Pancreas (tissue), 10 donors: Measurements from ENCODE around the gene HRH1. TPM values are rescaled to one million over a fixed set of nuclear protein-coding genes. Genes with fewer than 3 reads are reported as not detected.
A peak's percentile ranks its signal among the peaks of the same experiment; 100 is the strongest.

Experiments used
- ATAC-seq, 4 donors: fragments of 200-7000 bp; cut with Tn5 transposase; one replicate each; pipeline versions ENCODE4 v1.8.0 to v1.9.1; 2020; ENCODE audit warnings: mild to moderate bottlenecking in 4 of 4, moderate library complexity in 4 of 4
- DNase-seq, 6 donors: peaks; one replicate each; pipeline ENCODE4 v3.0.0-alpha.2; 2020
- FAIRE-seq: peaks from 2 replicates; lab custom pipeline; 2012; peaks lifted over from hg19 to GRCh38; lab: Jason Lieb, UNC
- H3K27ac ChIP-seq, 4 donors: fragments of 200-600 bp; sonication (generic); 1 replicate in 3 of 4; 2 replicates in 1 of 4; pipeline versions ENCODE4 v1.5.0 to v1.8.0; 2020
- H3K27me3 ChIP-seq, 4 donors: fragments of 200-600 bp; one replicate each; pipeline ENCODE4 v1.8.0; 2021
- H3K36me3 ChIP-seq, 3 donors: fragments of 200-600 bp; sonication (generic) in 1 of 3; one replicate each; pipeline versions ENCODE4 v1.5.0 to v1.8.0; 2020 to 2021
- H3K4me1 ChIP-seq, 3 donors: fragments of 200-600 bp; one replicate each; pipeline ENCODE4 v1.8.0; 2021
- H3K4me3 ChIP-seq, 4 donors: fragments of 200-600 bp; sonication (generic) in 2 of 4; one replicate each; pipeline versions ENCODE4 v1.5.0 to v1.8.0; 2020 to 2021
- H3K9me3 ChIP-seq, 4 donors: fragments of 200-600 bp; one replicate each; pipeline ENCODE4 v1.8.0; 2021
- CTCF ChIP-seq, 4 donors: fragments of 200-600 bp; sonication (generic) in 3 of 4; IDR thresholded peaks; one replicate each; pipeline versions ENCODE4 v1.5.0 to v1.8.0; 2021; ENCODE audit warnings: antibody characterized with exemption in 4 of 4
- WGBS, 2 donors: extraction: QIAGEN DNeasy Blood & Tissue Kit; methylation state at CpG; one replicate each; pipeline ENCODE4 v1.1.7; 2013; 5-methylcytosine and 5-hydroxymethylcytosine counted together
- intact Hi-C, 3 donors: fragments of 100-400 bp; cut with DNase I; formaldehyde crosslinking; loops; one replicate each; pipeline versions ENCODE4 v1.11.1 to v1.14.2; 2022
- polyA plus RNA-seq, 2 donors: library from polyadenylated mRNA; stranded (reverse); fragments of 200-250 nt; gene quantifications; one replicate each; pipeline ENCODE4 v1.2.3, GENCODE V29; 2013
- total RNA-seq, 6 donors: library from RNA; stranded (reverse); fragmentation: NEBNext Ultra II Directional in 4 of 6; extraction: Animal tissue kit (Norgen Biotek cat#: 25700) in 4 of 6; gene quantifications; one replicate each; pipeline versions ENCODE4 v1.2.1 to v1.2.4, GENCODE V29; 2021 to 2023
- donor health status: healthy with polysubstance abuse.
- donor health status: DM: no; HTN: no; CAD: no; lungs with moderate emphysema.
- donor health status: DM: no; HTN: no; CAD: no.
- donor health status: control.
- donor health status: control.
- donor health status: Bipolar disorder and iron deficiency.
- donor health status: DM: yes; HTN: yes; CAD: no.
- donor health status: DM: no; HTN: no; CAD: no.
- donor health status: DM: no; HTN: no; CAD: no.
- donor health status: DM: yes; HTN: yes; CAD: no.

Gene HRH1
- total and polyA plus RNA-seq, 8 donors = 0.16 to 1.3 (median 0.25) TPM

GRCh38 chr3:11285471-11285870 lies 131.2 kb downstream of the HRH1 start:
- ATAC-seq = no peak
- WGBS, 2 donors = 60 to 73% methylated on average over 2 of the region's 2 CpGs
- peaks cover 0 to 11% (median 0%) of the 10 kb centered on the region in 3 donors for H3K4me1 ChIP-seq
- intact Hi-C loops = no loop called here
- H3K4me3 ChIP-seq = no peak overlapping the region
- no peaks in the 10 kb centered on the region for H3K27me3 ChIP-seq
- H3K36me3 ChIP-seq = peaks cover 0 to 6% (median 0%) of the 10 kb centered on the region in 3 donors
- TF ChIP-seq CTCF (IDR thresholded peaks at IDR 0.05) = no peak
- no peak for DNase-seq
- FAIRE-seq = no peak
- H3K27ac ChIP-seq = no peak overlapping the region
- no peaks in the 10 kb centered on the region for H3K9me3 ChIP-seq

- Histone ChIP-seq H3K36me3 (no peaks in the 10 kb centered on the region), H3K9me3 (no peaks in the 10 kb centered on the region), H3K4me3 (no peak overlapping the region), H3K27me3 (no peaks in the 10 kb centered on the region), H3K4me1 (peaks cover 0 to 11% (median 0%) of the 10 kb centered on the region in 3 donors), H3K27ac (peak overlapping the region in 2 of 4 donors; percentile 52 to 61)
- intact Hi-C loops = no loop called here
- 89 to 91% methylated on average over 9 to 10 of the region's 10 CpGs for WGBS, 2 donors
- FAIRE-seq (no peak), DNase-seq (no peak), ATAC-seq (no peak)
- no peak for TF ChIP-seq CTCF (IDR thresholded peaks at IDR 0.05)
These were observed 133.1 kb downstream of the HRH1 start for GRCh38 chr3:11287404-11287803.

- peaks cover 0 to 11% (median 0%) of the 10 kb centered on the region in 3 donors for H3K4me1 ChIP-seq
- no peaks in the 10 kb centered on the region for H3K9me3 ChIP-seq
- no peak overlapping the region for H3K4me3 ChIP-seq
- peak overlapping the region in 2 of 4 donors; percentile 52 to 61 for H3K27ac ChIP-seq
- TF ChIP-seq CTCF (IDR thresholded peaks at IDR 0.05) = no peak
- ATAC-seq = peak in 2 of 4 donors; percentile 6 to 18
- no peaks in the 10 kb centered on the region for H3K27me3 ChIP-seq
- FAIRE-seq = no peak
- 82 to 87% methylated on average over 2 of the region's 2 CpGs for WGBS, 2 donors
- no peak for DNase-seq
- no peaks in the 10 kb centered on the region for H3K36me3 ChIP-seq
- intact Hi-C loops = no loop called here
These were observed 133.8 kb downstream of the HRH1 start for GRCh38 chr3:11288021-11288491.

DNA sequence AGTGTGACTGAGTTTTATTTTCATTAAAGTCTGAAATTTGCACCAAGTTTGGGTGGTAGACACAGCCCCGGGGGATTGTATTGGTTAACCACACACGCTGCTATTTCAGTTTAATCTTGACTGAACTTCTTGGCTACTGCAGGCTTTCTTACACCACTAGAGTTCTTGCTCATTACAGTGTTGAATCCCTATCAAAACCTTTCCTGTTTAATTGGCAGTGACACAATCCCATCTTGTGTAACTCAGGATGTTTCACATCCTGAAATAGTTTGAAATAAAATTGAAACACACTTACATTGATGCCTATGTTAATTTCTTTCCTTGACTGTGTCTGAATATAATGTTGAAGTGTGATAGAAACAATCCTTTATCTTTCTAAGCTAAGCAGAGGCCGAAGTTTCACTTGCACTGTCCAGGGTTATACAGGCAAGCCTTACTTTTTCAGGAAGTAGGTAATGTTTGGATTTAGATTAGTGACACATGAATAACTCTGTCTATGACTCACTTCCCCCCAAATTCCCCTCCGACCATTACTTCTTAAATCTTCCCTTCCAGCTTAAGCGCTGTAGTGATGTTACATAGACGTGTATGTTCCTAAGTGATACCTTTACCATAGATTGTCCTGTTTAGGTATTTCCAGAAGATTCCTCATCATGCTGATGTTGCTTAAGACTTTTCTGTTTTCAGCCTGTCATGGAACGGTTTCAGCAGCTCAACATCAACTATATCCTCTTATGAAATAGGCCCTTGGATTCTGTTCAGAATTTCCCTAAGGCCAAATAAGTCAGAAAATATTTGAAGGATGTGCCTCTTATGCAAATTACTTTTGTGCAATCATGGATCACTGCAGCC lies 134.7 kb downstream of the HRH1 start:
- DNase-seq (no peak), ATAC-seq (peak in 3 of 4 donors; percentile 58 to 83 (median 79)), FAIRE-seq (no peak)
- Histone ChIP-seq H3K4me1 (peaks cover 0 to 11% (median 0%) of the 10 kb centered on the region in 3 donors), H3K27ac (peak overlapping the region in 2 of 4 donors; percentile 52 to 61), H3K36me3 (no peaks in the 10 kb centered on the region), H3K4me3 (no peak overlapping the region), H3K27me3 (no peaks in the 10 kb centered on the region), H3K9me3 (no peaks in the 10 kb centered on the region)
- WGBS, 2 donors = 77 to 78% methylated on average over 7 of the region's 7 CpGs
- no peak for TF ChIP-seq CTCF (IDR thresholded peaks at IDR 0.05)
- intact Hi-C loops = no loop called here

GRCh38 chr3:11289864-11290263 lies 135.6 kb downstream of the HRH1 start:
- H3K4me1 ChIP-seq = peaks cover 0 to 11% (median 0%) of the 10 kb centered on the region in 3 donors
- H3K4me3 ChIP-seq = no peak overlapping the region
- no peak for TF ChIP-seq CTCF (IDR thresholded peaks at IDR 0.05)
- 81 to 90% methylated on average over 3 of the region's 3 CpGs for WGBS, 2 donors
- no peaks in the 10 kb centered on the region for H3K27me3 ChIP-seq
- H3K36me3 ChIP-seq = no peaks in the 10 kb centered on the region
- intact Hi-C loops = no loop called here
- peak overlapping the region in 2 of 4 donors; percentile 52 to 61 for H3K27ac ChIP-seq
- DNase-seq (no peak), FAIRE-seq (no peak), ATAC-seq (no peak)
- no peaks in the 10 kb centered on the region for H3K9me3 ChIP-seq
